ENCODE results near the gene TMEM127.

GRCh38 chr2:96203130-96204028 is 62.4 kb downstream of the TMEM127 start:
- TF ChIP-seq YY1 (IDR thresholded peaks at IDR 0.05; ENCODE audit: insufficient read depth, insufficient read length) (no peak), ZNF274 (IDR thresholded peaks at IDR 0.05; ENCODE audit: low read depth, low read length) (no peak)

Data from NT2/D1 (cell line).